ENCODE measurements around the gene SCGB3A1.

DNA sequence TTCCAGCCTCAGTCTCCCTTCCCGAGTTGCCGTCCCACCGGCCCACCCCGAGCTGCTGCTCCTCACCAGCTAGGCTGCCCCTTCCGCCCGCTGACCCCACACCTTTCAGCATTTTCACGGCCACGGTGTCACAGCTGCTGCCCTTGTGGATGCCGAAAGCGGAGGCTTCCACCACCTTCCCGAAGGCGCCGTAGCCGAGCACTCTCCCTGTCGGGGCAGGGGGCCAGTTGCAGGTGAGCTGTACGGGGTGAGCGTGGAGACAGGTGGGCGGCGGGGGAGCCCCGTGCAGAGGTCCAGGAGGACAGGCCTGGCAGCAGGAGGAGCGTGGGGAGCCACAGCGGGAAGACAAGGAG is 28.2 kb upstream of the SCGB3A1 start:
- TF ChIP-seq POLR2A (IDR thresholded peaks at IDR 0.05) (no peak), POLR2AphosphoS5 (IDR thresholded peaks at IDR 0.05) (no peak), EP300 (IDR thresholded peaks at IDR 0.05) (no peak)
- TF ChIP-seq, protein P1, sequence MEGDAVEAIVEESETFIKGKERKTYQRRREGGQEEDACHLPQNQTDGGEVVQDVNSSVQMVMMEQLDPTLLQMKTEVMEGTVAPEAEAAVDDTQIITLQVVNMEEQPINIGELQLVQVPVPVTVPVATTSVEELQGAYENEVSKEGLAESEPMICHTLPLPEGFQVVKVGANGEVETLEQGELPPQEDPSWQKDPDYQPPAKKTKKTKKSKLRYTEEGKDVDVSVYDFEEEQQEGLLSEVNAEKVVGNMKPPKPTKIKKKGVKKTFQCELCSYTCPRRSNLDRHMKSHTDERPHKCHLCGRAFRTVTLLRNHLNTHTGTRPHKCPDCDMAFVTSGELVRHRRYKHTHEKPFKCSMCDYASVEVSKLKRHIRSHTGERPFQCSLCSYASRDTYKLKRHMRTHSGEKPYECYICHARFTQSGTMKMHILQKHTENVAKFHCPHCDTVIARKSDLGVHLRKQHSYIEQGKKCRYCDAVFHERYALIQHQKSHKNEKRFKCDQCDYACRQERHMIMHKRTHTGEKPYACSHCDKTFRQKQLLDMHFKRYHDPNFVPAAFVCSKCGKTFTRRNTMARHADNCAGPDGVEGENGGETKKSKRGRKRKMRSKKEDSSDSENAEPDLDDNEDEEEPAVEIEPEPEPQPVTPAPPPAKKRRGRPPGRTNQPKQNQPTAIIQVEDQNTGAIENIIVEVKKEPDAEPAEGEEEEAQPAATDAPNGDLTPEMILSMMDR (IDR thresholded peaks at IDR 0.05) = no peak

Measured in sigmoid colon (tissue), 4 donors.